CD4-positive, alpha-beta T cell treated with Interleukin-21 for 1 hour (primary cell): ENCODE results near the gene PROM1.

ENCODE experiments used
- DNase-seq: peaks from one replicate; pipeline ENCODE4 v3.0.0-alpha.2; 2020

The PROM1 gene

GRCh38 chr4:16083241-16084191, at the start of gene PROM1:
PROM1 (minus strand) TSS chr4:16084023; CDS start chr4:16075906, 8,117 bp downstream.
- DNase-seq, result no peak

- no peak for DNase-seq
Observed at GRCh38 chr4:16133406-16133805, 49.6 kb upstream of the PROM1 start.

- no peak for DNase-seq
Observed at GRCh38 chr4:16131293-16131692, 47.5 kb upstream of the PROM1 start.

GRCh38 chr4:16129336-16129735, 45.5 kb upstream of the PROM1 start:
- no peak for DNase-seq

GRCh38 chr4:16126714-16127113, 42.9 kb upstream of the PROM1 start:
- no peak for DNase-seq

GRCh38 chr4:16125571-16126445, 42.0 kb upstream of the PROM1 start:
- no peak for DNase-seq

GRCh38 chr4:16124232-16124631, 40.4 kb upstream of the PROM1 start:
- no peak for DNase-seq

- DNase-seq, result no peak
Observed at GRCh38 chr4:16123356-16124084, 39.7 kb upstream of the PROM1 start.

GRCh38 chr4:16122784-16123183, 39.0 kb upstream of the PROM1 start:
- DNase-seq, result no peak

- no peak for DNase-seq
Observed at GRCh38 chr4:16122308-16122711, 38.5 kb upstream of the PROM1 start.

GRCh38 chr4:16120720-16121119, 36.9 kb upstream of the PROM1 start:
- DNase-seq, result no peak

- DNase-seq, result no peak
Observed at GRCh38 chr4:16119981-16120380, 36.2 kb upstream of the PROM1 start.

- no peak for DNase-seq
Observed at GRCh38 chr4:16118090-16118489, 34.3 kb upstream of the PROM1 start.

GRCh38 chr4:16117164-16117563, 33.3 kb upstream of the PROM1 start:
- no peak for DNase-seq

GRCh38 chr4:16116493-16116990, 32.7 kb upstream of the PROM1 start:
- DNase-seq, result no peak

- DNase-seq, result no peak
Observed at GRCh38 chr4:16116019-16116418, 32.2 kb upstream of the PROM1 start.

GRCh38 chr4:16114546-16114945, 30.7 kb upstream of the PROM1 start:
- no peak for DNase-seq

GRCh38 chr4:16113741-16114140, 29.9 kb upstream of the PROM1 start:
- DNase-seq, result no peak

- no peak for DNase-seq
Observed at GRCh38 chr4:16111533-16111932, 27.7 kb upstream of the PROM1 start.

GRCh38 chr4:16110661-16111290, 27.0 kb upstream of the PROM1 start:
- DNase-seq, result no peak

- DNase-seq, result no peak
Observed at GRCh38 chr4:16110199-16110598, 26.4 kb upstream of the PROM1 start.

GRCh38 chr4:16109256-16109655, 25.4 kb upstream of the PROM1 start:
- no peak for DNase-seq
